ENCODE measurements around the gene LINC00632. TPM values are rescaled to one million over a fixed set of nuclear protein-coding genes. Genes with fewer than 3 reads are reported as not detected.
A peak's percentile ranks its signal among the peaks of the same experiment; 100 is the strongest.

The LINC00632 gene
- total RNA-seq, 1 experiment from 2014 or later = 3.8 TPM

- Histone ChIP-seq H3K36me3 (no peaks in the 10 kb centered on the region), H3K27me3 (no peaks in the 10 kb centered on the region), H3K4me3 (no peak overlapping the region), H3K4me1 (no peaks in the 10 kb centered on the region), H3K9me3 (replicated peaks) (no peaks in the 10 kb centered on the region), H3K27ac (no peak overlapping the region)
- peak; percentile 20 to 28 for DNase-seq
Observed at GRCh38 chrX:140815868-140816267, 106.3 kb downstream of the LINC00632 start.

- H3K9me3 ChIP-seq (replicated peaks) = no peaks in the 10 kb centered on the region
- no peaks in the 10 kb centered on the region for H3K27me3 ChIP-seq
- H3K36me3 ChIP-seq = no peaks in the 10 kb centered on the region
- DNase-seq = peak in 1 of 2 experiments; percentile 42
- H3K27ac ChIP-seq = no peak overlapping the region
- H3K4me1 ChIP-seq = no peaks in the 10 kb centered on the region
- no peak overlapping the region for H3K4me3 ChIP-seq
Observed at GRCh38 chrX:140817943-140818342, 108.4 kb downstream of the LINC00632 start.

GRCh38 chrX:140821280-140821679, 111.7 kb downstream of the LINC00632 start:
- no peak overlapping the region for H3K27ac ChIP-seq
- H3K36me3 ChIP-seq = no peaks in the 10 kb centered on the region
- H3K9me3 ChIP-seq (replicated peaks) = no peaks in the 10 kb centered on the region
- DNase-seq = no peak
- H3K27me3 ChIP-seq = no peaks in the 10 kb centered on the region
- no peaks in the 10 kb centered on the region for H3K4me1 ChIP-seq
- H3K4me3 ChIP-seq = no peak overlapping the region

DNA sequence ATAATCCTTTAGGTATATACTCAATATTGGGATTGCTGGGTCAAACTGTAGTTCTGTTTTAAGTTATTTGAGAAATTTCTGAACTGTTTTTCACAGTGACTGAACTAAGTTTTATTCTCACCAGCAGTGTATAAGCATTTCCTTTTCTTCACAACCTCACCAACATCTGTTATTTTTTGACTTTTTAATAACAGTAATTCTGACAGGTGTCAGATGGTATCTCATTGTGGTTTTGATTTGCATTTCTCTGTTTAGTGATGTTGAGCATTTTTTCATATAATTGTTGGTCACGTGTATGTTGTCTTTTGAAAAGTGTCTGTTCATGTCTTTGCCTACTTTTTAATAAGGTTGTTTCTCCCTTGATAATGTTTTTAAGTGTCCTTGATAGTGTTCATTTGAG, 112.6 kb downstream of the LINC00632 start:
- H3K4me3 ChIP-seq = no peak overlapping the region
- no peak for DNase-seq
- no peaks in the 10 kb centered on the region for H3K4me1 ChIP-seq
- H3K9me3 ChIP-seq (replicated peaks) = no peaks in the 10 kb centered on the region
- no peak overlapping the region for H3K27ac ChIP-seq
- H3K27me3 ChIP-seq = no peaks in the 10 kb centered on the region
- H3K36me3 ChIP-seq = no peaks in the 10 kb centered on the region

DNA sequence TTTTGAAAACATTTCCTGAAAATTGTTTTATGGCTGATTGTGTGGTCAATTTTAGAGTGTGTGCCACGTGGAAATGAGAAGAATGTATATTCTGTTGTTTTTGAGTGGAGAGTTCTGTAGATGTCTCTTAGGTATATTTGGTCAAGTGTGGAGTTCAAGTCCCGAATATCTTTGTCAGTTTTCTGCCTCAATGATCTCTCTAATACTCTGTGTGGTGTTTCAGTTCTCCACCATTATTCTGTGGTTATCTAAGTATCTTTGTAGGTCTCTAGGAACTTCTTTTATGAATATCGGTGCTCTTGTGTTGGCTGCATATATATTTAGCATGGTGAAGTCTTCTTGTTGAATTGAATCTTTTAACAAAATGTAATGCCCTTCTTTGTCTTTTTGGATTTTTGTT, 113.3 kb downstream of the LINC00632 start:
- H3K27me3 ChIP-seq = no peaks in the 10 kb centered on the region
- no peaks in the 10 kb centered on the region for H3K9me3 ChIP-seq (replicated peaks)
- H3K36me3 ChIP-seq = no peaks in the 10 kb centered on the region
- no peak overlapping the region for H3K27ac ChIP-seq
- no peak overlapping the region for H3K4me3 ChIP-seq
- DNase-seq = no peak
- no peaks in the 10 kb centered on the region for H3K4me1 ChIP-seq

- Histone ChIP-seq H3K36me3 (no peaks in the 10 kb centered on the region), H3K4me1 (no peaks in the 10 kb centered on the region), H3K4me3 (no peak overlapping the region), H3K9me3 (replicated peaks) (no peaks in the 10 kb centered on the region), H3K27ac (no peak overlapping the region), H3K27me3 (no peaks in the 10 kb centered on the region)
- DNase-seq = no peak
Observed at GRCh38 chrX:140836874-140837273, 127.3 kb downstream of the LINC00632 start.

Other genes starting within 250 kb of the LINC00632 start
- not detected in 2 replicates for gene SOX3, start 204.7 kb upstream of the LINC00632 start, total RNA-seq (2014; rRNA removed; shearing (Covaris generic))

Measured in SJCRH30 (cell line).